HG03159 (cell line): Measurements from ENCODE around the gene FBLN7.
"Not testable (repeated sequence)": the region's sequence is repeated elsewhere in the genome, so short reads cannot be mapped to it uniquely, and the experiment has no call there.

ENCODE experiments used
- ATAC-seq: cut with Tn5 transposase; IDR thresholded peaks from one replicate; pipeline ENCODE4 v1.9.1; 2021; ENCODE audit warnings: mild to moderate bottlenecking, moderate library complexity; ENCODE audit not compliant: unreplicated experiment

The FBLN7 gene

GRCh38 chr2:112181571-112182290 lies 43.5 kb downstream of the FBLN7 start:
- ATAC-seq, result no peak

- ATAC-seq, result no peak
Observed at GRCh38 chr2:112182581-112183034, 44.4 kb downstream of the FBLN7 start.

GRCh38 chr2:112183327-112184025 lies 45.3 kb downstream of the FBLN7 start:
- ATAC-seq, result no peak

- ATAC-seq, result no peak
Observed at GRCh38 chr2:112184121-112184520, 45.9 kb downstream of the FBLN7 start.

- ATAC-seq, result no peak
Observed at GRCh38 chr2:112185131-112185530, 46.9 kb downstream of the FBLN7 start.

GRCh38 chr2:112187046-112187715 lies 49.0 kb downstream of the FBLN7 start:
- ATAC-seq, result no peak

- no peak for ATAC-seq
Observed at GRCh38 chr2:112187805-112188596, 49.8 kb downstream of the FBLN7 start.

GRCh38 chr2:112189001-112189556 lies 50.9 kb downstream of the FBLN7 start:
- no peak for ATAC-seq

GRCh38 chr2:112194028-112194427 lies 55.8 kb downstream of the FBLN7 start:
- no peak for ATAC-seq

GRCh38 chr2:112194482-112194881 lies 56.3 kb downstream of the FBLN7 start:
- no peak for ATAC-seq

- ATAC-seq, result no peak
Observed at GRCh38 chr2:112195167-112195766, 57.1 kb downstream of the FBLN7 start.

- ATAC-seq, result no peak
Observed at GRCh38 chr2:112195950-112196349, 57.8 kb downstream of the FBLN7 start.

- ATAC-seq, result no peak
Observed at GRCh38 chr2:112197868-112198267, 59.7 kb downstream of the FBLN7 start.

- no peak for ATAC-seq
Observed at GRCh38 chr2:112198780-112199179, 60.6 kb downstream of the FBLN7 start.

GRCh38 chr2:112199188-112199587 lies 61.0 kb downstream of the FBLN7 start:
- ATAC-seq, result no peak

GRCh38 chr2:112201696-112202430 lies 63.7 kb downstream of the FBLN7 start:
- ATAC-seq, result no peak

GRCh38 chr2:112204411-112204810 lies 66.2 kb downstream of the FBLN7 start:
- ATAC-seq, result no peak

GRCh38 chr2:112207905-112208304 lies 69.7 kb downstream of the FBLN7 start:
- ATAC-seq, result not testable (repeated sequence)

GRCh38 chr2:112216167-112216566 lies 78.0 kb downstream of the FBLN7 start:
- ATAC-seq, result no peak

- no peak for ATAC-seq
Observed at GRCh38 chr2:112217854-112218253, 79.7 kb downstream of the FBLN7 start.
